HEK293T (cell line): ENCODE measurements around the gene YKT6.

Experiments
- CTCF ChIA-PET: fragments of 350-600 bp; formaldehyde crosslinking; extraction: SDS; loops from one replicate; lab custom pipeline; 2021; ENCODE audit warnings: antibody characterized with exemption, inconsistent platforms; lab: Yijun Ruan, JAX
- POLR2A ChIA-PET: fragments of 350-600 bp; formaldehyde crosslinking; extraction: SDS; loops from one replicate; lab custom pipeline; 2020; ENCODE audit warnings: antibody characterized with exemption, inconsistent platforms; lab: Yijun Ruan, JAX
- DNase-seq: peaks from one replicate; pipeline ENCODE4 v3.0.0; 2012; ENCODE audit warnings: mixed read lengths; ENCODE audit errors: extremely low spot score
- ARNT ChIP-seq: fragments of 450-650 bp; IDR thresholded peaks from 2 replicates; pipeline ENCODE4 v1.6.1; 2017; ENCODE audit warnings: mild to moderate bottlenecking
- BHLHE40 ChIP-seq: fragments of 450-650 bp; IDR thresholded peaks from 2 replicates; pipeline ENCODE4 v1.6.1; 2016; ENCODE audit warnings: mild to moderate bottlenecking, moderate library complexity, borderline replicate concordance
- CTBP1 ChIP-seq: fragments of 450-650 bp; IDR thresholded peaks from 2 replicates; pipeline ENCODE4 v1.6.1; 2016; ENCODE audit warnings: borderline replicate concordance
- ELF4 ChIP-seq: fragments of 450-650 bp; IDR thresholded peaks from 2 replicates; pipeline ENCODE4 v1.6.1; 2017; ENCODE audit warnings: antibody characterized with exemption
- FOXA1 ChIP-seq: fragments of 450-650 bp; IDR thresholded peaks from 2 replicates; pipeline ENCODE4 v1.6.1; 2016; ENCODE audit warnings: mild to moderate bottlenecking
- FOXK2 ChIP-seq: fragments of 450-650 bp; IDR thresholded peaks from 2 replicates; pipeline ENCODE4 v1.6.1; 2016; ENCODE audit warnings: mild to moderate bottlenecking
- FOXM1 ChIP-seq: fragments of 450-650 bp; IDR thresholded peaks from 2 replicates; pipeline ENCODE4 v1.6.1; 2017; ENCODE audit warnings: mild to moderate bottlenecking, borderline replicate concordance
- HDGF ChIP-seq: fragments of 450-650 bp; IDR thresholded peaks from 2 replicates; pipeline ENCODE4 v1.6.1; 2017; ENCODE audit warnings: antibody characterized with exemption, borderline replicate concordance
- L3MBTL2 ChIP-seq: fragments of 450-650 bp; conservative IDR thresholded peaks from 2 replicates; pipeline ENCODE4 v1.6.1; 2016; ENCODE audit warnings: mild to moderate bottlenecking
- LEF1 ChIP-seq: fragments of 450-650 bp; IDR thresholded peaks from 2 replicates; pipeline ENCODE4 v1.6.1; 2017; ENCODE audit warnings: mild to moderate bottlenecking, borderline replicate concordance
- NFRKB ChIP-seq: fragments of 450-650 bp; IDR thresholded peaks from 2 replicates; pipeline ENCODE4 v1.6.1; 2016; ENCODE audit warnings: mild to moderate bottlenecking, moderate library complexity
- PKNOX1 ChIP-seq: fragments of 450-650 bp; IDR thresholded peaks from 2 replicates; pipeline ENCODE4 v1.6.1; 2016
- SP1 ChIP-seq: fragments of 450-650 bp; IDR thresholded peaks from 2 replicates; pipeline ENCODE4 v1.6.1; 2017
- SUZ12 ChIP-seq: fragments of 450-650 bp; IDR thresholded peaks from 2 replicates; pipeline ENCODE4 v1.6.1; 2016; ENCODE audit warnings: mild to moderate bottlenecking
- TARDBP ChIP-seq: fragments of 450-650 bp; IDR thresholded peaks from 2 replicates; pipeline ENCODE4 v1.6.1; 2016
- ZNF384 ChIP-seq: fragments of 450-650 bp; IDR thresholded peaks from 2 replicates; pipeline ENCODE4 v1.6.1; 2016

Gene YKT6

GRCh38 chr7:44220046-44220357 is 19.2 kb downstream of the YKT6 start:
- POLR2A ChIA-PET = no interaction called here
- CTCF ChIA-PET = no interaction called here
- no peak for TF ChIP-seq SUZ12
- no peak for TF ChIP-seq ARNT
- no peak for TF ChIP-seq TARDBP
- TF ChIP-seq PKNOX1 = no peak
- TF ChIP-seq CTBP1 = no peak
- TF ChIP-seq L3MBTL2 = no peak
- no peak for TF ChIP-seq BHLHE40
- TF ChIP-seq FOXA1 = no peak
- no peak for TF ChIP-seq HDGF
- no peak for TF ChIP-seq FOXK2
- no peak for TF ChIP-seq NFRKB
- no peak for TF ChIP-seq SP1
- no peak for DNase-seq

GRCh38 chr7:44220358-44221112 is 19.8 kb downstream of the YKT6 start:
- TF ChIP-seq PKNOX1 (no peak), ZNF384 (no peak), TARDBP (no peak), FOXA1 (no peak), BHLHE40 (no peak), NFRKB (no peak), FOXM1 (no peak), SUZ12 (no peak), ELF4 (no peak), HDGF (no peak), SP1 (no peak), CTBP1 (no peak), FOXK2 (no peak), LEF1 (no peak)
- no peak for DNase-seq
- POLR2A ChIA-PET = no interaction called here
- CTCF ChIA-PET = interaction anchor here (1.3 kb wide), 1 partner anchor 33 kb away, joined by 3 read pairs; no protein-coding TSS in a partner anchor

DNA sequence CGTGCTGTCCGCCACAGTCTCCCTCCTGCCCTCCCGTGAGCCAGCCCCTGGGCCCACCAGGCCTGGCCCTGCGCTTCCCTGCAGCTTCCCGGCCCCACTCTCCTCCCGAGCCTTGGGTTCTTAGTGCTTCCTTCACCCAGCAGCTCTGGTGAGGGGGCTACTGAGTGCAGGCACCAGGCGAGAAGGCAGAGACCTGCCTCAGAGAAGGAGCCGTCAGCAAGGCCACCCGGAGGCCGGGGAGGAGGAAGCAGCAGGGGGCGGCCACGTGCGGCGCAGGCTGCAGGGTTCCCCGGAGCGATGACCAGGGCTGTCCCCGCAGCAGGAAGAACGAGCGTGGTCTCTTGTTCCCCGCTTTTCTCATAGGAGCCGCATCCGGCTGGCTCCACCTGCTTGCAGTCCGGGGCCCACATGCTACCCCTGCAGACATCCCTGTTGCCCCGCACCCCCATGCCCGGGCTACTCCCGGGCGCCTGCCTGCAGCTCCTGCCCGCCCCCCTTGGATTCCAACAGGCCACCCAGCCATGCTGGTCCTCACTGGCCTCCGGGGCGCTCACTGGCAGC is 20.5 kb downstream of the YKT6 start:
- no peak for DNase-seq
- POLR2A ChIA-PET = no interaction called here
- CTCF ChIA-PET = interaction anchor here (1.3 kb wide), 1 partner anchor 32 kb away, joined by 3 read pairs; no protein-coding TSS in a partner anchor
- TF ChIP-seq CTBP1 (no peak), ELF4 (no peak), L3MBTL2 (no peak), TARDBP (no peak), HDGF (no peak), PKNOX1 (no peak), SP1 (no peak), FOXM1 (no peak), ARNT (no peak), ZNF384 (no peak), FOXA1 (no peak), SUZ12 (no peak), BHLHE40 (no peak), LEF1 (no peak), NFRKB (no peak), FOXK2 (no peak)

GRCh38 chr7:44222074-44222473 is 21.3 kb downstream of the YKT6 start:
- no peak for TF ChIP-seq SP1
- no peak for TF ChIP-seq NFRKB
- no peak for TF ChIP-seq BHLHE40
- no peak for TF ChIP-seq ARNT
- TF ChIP-seq FOXM1 = no peak
- ChIA-PET POLR2A (no interaction called here), CTCF (interaction anchor here (1.3 kb wide), 1 partner anchor 32 kb away, joined by 3 read pairs; no protein-coding TSS in a partner anchor)
- DNase-seq = no peak

GRCh38 chr7:44222776-44223261 is 22.0 kb downstream of the YKT6 start:
- no peak for DNase-seq
- ChIA-PET CTCF (no interaction called here), POLR2A (no interaction called here)
- no peak for TF ChIP-seq ZNF384
- TF ChIP-seq SP1 = no peak

DNA sequence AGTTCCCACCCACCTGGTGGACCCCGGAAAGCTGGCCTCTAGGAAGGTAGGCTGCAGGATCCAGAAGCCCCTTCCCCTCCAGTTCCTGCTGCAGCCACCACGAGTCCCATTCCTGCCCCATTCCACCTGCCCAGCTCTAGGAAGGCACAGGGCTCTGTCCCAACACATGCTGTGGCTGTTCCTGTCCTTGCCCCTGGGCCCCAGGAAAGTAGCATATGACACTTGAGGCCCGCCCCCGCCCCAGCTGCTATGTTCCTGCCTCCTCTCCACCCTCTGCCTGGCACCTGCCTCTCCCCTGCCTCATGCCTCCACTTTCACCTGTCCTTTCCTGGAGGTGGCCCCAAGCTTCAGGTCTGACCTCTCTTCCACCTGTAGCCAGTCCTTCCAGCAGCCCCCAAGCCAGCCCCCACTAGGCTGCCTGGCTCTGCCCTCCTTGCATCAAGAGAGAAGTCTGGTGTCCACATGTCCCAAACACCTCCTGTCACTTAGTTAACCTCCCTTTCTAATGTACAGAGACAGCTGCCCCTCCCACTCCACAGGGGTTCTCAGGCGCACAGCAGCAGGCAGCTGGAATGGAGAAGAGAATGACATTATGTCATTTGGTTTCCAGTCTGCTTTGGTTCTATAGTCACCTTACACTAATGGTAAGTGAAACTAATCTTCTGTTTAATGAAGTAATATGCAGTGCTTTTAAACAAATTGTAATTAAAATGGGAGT is 22.7 kb downstream of the YKT6 start:
- POLR2A ChIA-PET = no interaction called here
- CTCF ChIA-PET = no interaction called here
- no peak for DNase-seq
- TF ChIP-seq FOXA1 (no peak), FOXK2 (no peak)
